Activated T-cell treated with anti-CD3 and anti-CD28 coated beads, Interleukin-2, amount 50 U/mL, for 24 hours (primary cell): ENCODE results near the gene ANAPC2.
A peak's percentile ranks its signal among the peaks of the same experiment; 100 is the strongest.

ENCODE experiments used
- DNase-seq: peaks from one replicate; pipeline ENCODE4 v3.0.0-alpha.2; 2020
- H3K27ac Mint-ChIP-seq: 2 replicates; pipeline ENCODE4 v1.8.0; 2020; ENCODE audit warnings: mild to moderate bottlenecking, mixed read lengths
- H3K27me3 Mint-ChIP-seq: 2 replicates; pipeline ENCODE4 v1.8.0; 2020; ENCODE audit warnings: mixed read lengths
- H3K36me3 Mint-ChIP-seq: 2 replicates; pipeline ENCODE4 v1.8.0; 2020; ENCODE audit warnings: low read depth, mixed read lengths
- H3K4me1 Mint-ChIP-seq: 2 replicates; pipeline ENCODE4 v1.8.0; 2020; ENCODE audit warnings: low read depth, mixed read lengths
- H3K4me3 Mint-ChIP-seq: 2 replicates; pipeline ENCODE4 v1.8.0; 2020; ENCODE audit warnings: mild to moderate bottlenecking, moderate library complexity, mixed read lengths
- H3K9me3 Mint-ChIP-seq: 2 replicates; pipeline ENCODE4 v1.8.0; 2020; ENCODE audit warnings: mixed read lengths

The ANAPC2 gene

DNA sequence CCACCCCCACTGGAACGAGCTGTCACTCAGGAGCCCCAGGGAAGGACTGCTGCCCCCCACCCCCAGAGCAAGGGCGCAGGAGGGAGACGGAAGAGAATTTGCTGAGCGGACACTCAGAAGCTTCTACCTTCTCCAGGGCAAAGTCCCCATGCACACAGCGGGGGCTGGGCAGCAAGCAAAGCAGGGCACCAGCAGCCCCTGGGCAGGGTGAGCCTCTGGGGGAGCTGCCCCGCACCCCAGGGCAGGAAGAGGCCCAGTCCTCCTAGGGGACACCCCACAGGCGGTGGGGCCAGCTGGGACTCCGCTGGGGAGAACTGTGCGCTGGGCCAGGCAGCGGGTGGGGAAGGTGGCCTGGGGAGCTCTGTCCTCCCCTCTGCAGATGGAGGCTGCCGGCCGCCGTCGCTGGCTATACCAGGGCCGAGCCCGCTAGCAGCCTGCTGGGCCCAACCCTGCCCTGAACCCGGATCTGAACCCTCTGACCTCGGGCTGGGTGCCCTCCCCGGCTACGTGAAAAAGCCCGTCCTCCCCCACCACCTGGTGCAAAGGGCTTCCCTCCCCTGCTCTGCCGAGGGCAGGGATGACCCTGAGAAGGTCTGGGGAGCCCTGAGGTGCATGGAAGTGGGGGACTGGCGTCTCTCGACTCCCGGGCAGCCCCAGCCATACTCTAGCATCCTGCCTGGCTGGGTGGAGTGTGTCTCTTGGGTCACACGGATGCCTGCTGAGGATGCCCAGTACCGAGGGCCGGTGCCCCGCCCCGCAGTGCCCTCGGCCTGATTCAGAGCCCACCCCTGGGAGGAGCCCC is 41.7 kb upstream of the ANAPC2 start:
- Mint-ChIP-seq H3K4me3 (no peak overlapping the region), H3K36me3 (no peaks in the 10 kb centered on the region), H3K9me3 (no peaks in the 10 kb centered on the region), H3K4me1 (peaks cover 4% of the 10 kb centered on the region), H3K27ac (no peak overlapping the region), H3K27me3 (peaks cover 21% of the 10 kb centered on the region)
- no peak for DNase-seq

DNA sequence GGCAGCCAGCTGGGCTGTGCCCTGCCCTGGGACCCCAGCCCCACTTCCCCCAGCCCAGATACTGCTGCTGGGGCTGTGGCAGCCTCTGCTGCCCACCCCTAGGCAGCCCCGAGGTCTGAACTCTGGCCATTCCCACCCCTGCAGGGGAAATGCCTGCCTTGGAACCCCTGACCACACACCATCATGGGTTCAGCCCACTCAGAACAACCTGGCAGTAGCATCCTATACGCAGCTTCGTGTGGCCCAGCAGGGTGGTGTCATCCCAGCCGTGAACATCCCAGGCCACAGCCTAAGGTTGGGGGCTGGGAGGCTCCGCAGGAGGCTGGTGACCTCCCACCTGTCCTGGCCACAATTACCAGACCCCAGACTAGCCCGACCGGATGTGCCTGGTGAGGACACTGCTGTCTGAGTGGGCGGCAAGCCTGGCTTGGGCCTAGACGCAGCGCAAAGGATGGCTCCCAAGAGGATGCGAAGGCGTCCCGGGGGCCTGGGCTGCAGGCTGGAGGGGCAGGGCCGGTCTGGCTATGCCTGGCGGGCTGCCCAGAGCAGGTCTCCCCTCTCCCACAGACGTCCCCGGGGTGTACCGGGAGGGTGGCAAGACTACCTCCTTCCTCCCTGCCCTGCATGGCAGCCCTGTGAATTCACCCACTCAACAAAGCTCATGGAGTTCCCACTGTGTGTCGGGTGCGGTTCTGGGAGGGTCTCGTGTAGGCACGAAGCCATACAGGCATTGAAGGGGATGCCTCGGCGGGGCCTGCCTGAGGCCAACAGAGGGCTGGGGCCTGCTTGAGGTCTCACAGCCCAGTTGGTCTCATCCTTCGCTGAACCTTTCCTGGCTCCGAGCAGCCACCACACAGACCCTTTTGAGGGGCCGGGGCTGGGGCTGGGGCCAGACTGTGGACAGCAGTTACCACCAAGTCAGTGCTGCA is 40.9 kb upstream of the ANAPC2 start:
- no peak overlapping the region for H3K27ac Mint-ChIP-seq

DNA sequence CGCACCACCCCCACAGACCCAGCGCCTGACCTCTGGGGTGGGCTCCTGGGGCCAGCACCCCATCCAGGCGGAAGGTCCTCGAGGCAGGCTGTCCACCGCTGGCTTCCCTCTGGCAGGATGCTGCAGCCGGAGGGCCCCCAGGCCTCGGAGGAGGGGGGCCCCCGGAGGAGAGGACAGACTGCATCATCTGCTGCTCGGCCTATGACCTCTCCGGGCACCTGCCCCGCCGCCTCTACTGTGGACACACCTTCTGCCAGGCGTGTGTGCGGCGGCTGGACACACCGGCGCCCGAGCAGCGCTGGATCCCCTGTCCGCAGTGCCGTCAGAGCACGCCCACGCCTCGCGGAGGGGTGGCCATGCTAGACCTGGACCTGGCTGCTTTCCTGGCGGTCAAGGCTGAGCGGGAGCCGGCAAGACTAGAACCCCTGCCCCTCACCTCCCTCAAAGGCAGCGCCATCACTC is 40.2 kb upstream of the ANAPC2 start:
- DNase-seq = no peak
- H3K9me3 Mint-ChIP-seq = no peaks in the 10 kb centered on the region
- no peak overlapping the region for H3K4me3 Mint-ChIP-seq
- no peaks in the 10 kb centered on the region for H3K36me3 Mint-ChIP-seq
- H3K27ac Mint-ChIP-seq = no peak overlapping the region
- peaks cover 9% of the 10 kb centered on the region for H3K4me1 Mint-ChIP-seq
- H3K27me3 Mint-ChIP-seq = peaks cover 17% of the 10 kb centered on the region

More for the DNA sequence above, 40.9 kb upstream of the ANAPC2 start:
- H3K9me3 Mint-ChIP-seq = no peaks in the 10 kb centered on the region
- H3K4me1 Mint-ChIP-seq = peaks cover 6% of the 10 kb centered on the region
- no peak overlapping the region for H3K4me3 Mint-ChIP-seq
- H3K27me3 Mint-ChIP-seq = peaks cover 17% of the 10 kb centered on the region
- H3K36me3 Mint-ChIP-seq = no peaks in the 10 kb centered on the region
- no peak for DNase-seq

DNA sequence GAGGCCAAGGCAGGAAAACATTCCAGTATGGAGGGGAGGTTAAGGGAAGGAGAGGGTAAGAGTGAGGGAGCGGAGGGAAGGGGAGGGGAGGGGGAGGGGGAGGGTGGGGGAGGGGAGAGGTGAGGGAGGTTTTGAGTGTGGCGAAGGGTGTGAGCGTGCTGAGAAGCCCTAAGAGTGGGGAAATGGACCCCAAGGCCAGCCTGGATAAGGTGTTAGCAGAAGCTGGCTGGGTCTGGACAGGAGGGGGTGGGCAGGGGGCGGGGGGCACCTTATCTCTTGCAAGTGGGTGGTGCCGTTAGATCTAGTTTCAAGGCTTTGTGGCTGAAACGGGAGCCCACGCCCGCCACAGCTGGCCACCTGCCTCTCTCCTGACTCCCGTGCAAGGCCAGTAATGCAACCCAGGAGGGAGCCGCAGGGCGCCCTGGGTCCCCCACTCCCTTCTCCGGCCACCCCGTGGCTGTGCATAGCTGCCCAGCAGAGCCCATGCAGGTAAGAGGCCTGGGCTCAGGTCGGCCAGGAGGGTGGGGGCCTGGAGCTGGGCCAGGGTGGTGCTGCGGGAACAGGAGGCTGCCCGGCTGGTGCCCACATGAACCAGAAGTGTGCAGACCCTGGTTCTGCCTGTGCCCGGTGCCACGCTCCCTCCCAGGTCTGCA is 39.6 kb upstream of the ANAPC2 start:
- H3K4me3 Mint-ChIP-seq = no peak overlapping the region
- peaks cover 10% of the 10 kb centered on the region for H3K4me1 Mint-ChIP-seq
- H3K27ac Mint-ChIP-seq = no peak overlapping the region
- H3K27me3 Mint-ChIP-seq = peaks cover 17% of the 10 kb centered on the region
- no peaks in the 10 kb centered on the region for H3K36me3 Mint-ChIP-seq
- DNase-seq = no peak
- H3K9me3 Mint-ChIP-seq = no peaks in the 10 kb centered on the region

DNA sequence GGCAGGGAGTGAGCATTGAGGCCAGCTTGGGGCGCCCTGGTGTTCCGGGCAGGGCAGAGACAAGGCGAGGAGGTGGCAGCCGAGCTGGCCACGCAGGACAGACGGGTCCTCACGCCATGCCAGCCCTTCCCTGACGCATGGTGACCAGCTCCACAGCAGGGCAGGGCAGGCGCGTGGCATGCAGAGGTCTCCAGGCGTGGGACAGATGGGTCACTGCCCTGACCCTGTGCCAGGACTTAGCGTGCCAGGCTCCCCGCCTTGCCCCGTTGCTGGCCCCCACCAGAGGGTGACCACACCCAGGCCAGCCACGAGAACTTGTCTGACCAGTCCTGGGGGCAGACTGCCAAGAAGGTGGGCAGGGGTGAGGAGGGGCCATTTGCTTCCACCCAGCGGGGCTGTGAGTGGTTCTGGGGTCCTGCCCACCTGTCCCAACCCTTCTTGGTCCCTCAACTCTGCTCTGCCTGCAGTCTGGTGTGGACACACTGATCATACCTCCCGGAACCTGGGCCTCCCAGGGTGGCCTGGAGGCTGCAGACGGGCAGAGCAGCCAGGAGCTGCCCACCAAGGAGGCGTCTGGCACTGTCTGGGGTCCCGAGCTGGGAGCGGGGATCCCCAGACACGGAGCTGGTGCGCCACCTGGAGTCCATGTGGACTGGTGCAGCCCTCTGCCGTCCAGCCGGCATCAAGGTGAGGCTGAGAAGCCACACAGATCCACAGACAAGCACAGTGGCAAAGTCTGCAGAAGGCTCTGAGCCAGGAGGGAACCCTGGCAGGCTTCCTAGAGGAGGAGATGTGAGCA is 38.9 kb upstream of the ANAPC2 start, which contains the start of gene RNF224:
RNF224 (plus strand) TSS at position 449 of the 799 bp plus-strand sequence. CDS start 834 bp downstream, outside the sequence.
- peak; percentile 88 for DNase-seq
- H3K4me1 Mint-ChIP-seq = peaks cover 13% of the 10 kb centered on the region
- no peak within 1 kb of the TSS for H3K27ac Mint-ChIP-seq
- no peaks in the 10 kb centered on the region for H3K9me3 Mint-ChIP-seq
- no peak within 1 kb of the TSS for H3K4me3 Mint-ChIP-seq
- no peaks in the 10 kb centered on the region for H3K36me3 Mint-ChIP-seq
- H3K27me3 Mint-ChIP-seq = peaks cover 17% of the 10 kb centered on the region

DNA sequence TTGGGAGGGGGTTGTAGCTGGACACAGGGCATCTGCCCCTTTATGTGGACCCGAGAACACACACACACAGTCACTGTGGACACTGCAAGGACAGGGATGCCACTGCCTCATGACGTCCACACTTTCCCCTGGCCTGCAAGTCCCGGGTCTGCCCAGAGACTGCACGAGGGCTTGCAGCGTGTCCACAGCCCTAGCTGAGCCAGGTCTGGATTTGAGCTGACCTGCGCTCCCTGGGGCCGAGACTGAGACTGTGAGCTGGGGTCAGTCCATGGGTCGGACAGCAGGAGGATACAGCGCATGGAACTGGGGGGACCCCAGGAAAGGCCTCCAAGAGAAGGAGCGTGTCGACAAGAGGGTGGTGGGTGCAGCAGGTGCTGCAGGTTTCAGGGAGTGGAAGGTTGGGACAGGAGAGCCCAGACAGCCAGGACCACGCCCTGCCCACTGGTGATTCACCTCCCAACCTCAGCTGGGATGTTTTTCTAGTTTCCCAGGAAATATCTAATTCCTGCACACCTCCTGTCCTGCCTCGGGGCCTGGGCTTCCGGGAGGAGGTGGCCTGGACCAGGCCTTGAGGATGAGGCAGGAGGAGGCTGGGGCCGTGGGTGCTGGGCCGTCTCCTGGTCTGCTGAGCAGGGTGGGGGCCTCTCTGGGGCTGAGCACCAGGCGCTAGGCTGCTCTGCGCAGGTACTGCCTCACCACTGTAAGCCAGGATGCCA is 38.1 kb upstream of the ANAPC2 start:
- Mint-ChIP-seq H3K36me3 (no peaks in the 10 kb centered on the region), H3K4me3 (no peak overlapping the region), H3K27me3 (peaks cover 14% of the 10 kb centered on the region), H3K27ac (no peak overlapping the region), H3K9me3 (no peaks in the 10 kb centered on the region), H3K4me1 (peaks cover 13% of the 10 kb centered on the region)
- no peak for DNase-seq

DNA sequence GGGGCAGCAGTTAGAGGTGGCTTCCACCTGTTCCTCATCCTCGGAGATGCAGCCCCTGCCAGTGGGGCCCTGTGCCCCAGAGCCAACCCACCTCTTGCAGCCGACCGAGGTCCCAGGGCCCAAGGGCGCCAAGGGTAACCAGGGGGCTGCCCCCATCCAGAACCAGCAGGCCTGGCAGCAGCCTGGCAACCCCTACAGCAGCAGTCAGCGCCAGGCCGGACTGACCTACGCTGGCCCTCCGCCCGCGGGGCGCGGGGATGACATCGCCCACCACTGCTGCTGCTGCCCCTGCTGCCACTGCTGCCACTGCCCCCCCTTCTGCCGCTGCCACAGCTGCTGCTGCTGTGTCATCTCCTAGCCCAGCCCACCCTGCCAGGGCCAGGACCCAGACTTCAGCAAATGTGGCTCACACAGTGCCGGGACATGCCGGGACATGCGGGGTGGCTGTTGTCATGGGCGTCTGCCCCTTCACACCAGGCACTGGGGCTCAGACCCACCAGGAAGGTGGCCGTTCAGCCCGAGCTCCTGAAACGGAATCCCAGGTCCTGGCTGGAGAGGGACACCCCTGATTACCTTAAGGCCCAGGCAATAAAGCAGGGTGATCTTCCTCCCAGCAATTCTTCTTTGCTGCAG is 37.5 kb upstream of the ANAPC2 start:
- Mint-ChIP-seq H3K27me3 (peaks cover 14% of the 10 kb centered on the region), H3K9me3 (no peaks in the 10 kb centered on the region), H3K4me1 (peaks cover 13% of the 10 kb centered on the region), H3K27ac (no peak overlapping the region), H3K4me3 (peak overlapping the region; percentile 10), H3K36me3 (no peaks in the 10 kb centered on the region)
- no peak for DNase-seq

DNA sequence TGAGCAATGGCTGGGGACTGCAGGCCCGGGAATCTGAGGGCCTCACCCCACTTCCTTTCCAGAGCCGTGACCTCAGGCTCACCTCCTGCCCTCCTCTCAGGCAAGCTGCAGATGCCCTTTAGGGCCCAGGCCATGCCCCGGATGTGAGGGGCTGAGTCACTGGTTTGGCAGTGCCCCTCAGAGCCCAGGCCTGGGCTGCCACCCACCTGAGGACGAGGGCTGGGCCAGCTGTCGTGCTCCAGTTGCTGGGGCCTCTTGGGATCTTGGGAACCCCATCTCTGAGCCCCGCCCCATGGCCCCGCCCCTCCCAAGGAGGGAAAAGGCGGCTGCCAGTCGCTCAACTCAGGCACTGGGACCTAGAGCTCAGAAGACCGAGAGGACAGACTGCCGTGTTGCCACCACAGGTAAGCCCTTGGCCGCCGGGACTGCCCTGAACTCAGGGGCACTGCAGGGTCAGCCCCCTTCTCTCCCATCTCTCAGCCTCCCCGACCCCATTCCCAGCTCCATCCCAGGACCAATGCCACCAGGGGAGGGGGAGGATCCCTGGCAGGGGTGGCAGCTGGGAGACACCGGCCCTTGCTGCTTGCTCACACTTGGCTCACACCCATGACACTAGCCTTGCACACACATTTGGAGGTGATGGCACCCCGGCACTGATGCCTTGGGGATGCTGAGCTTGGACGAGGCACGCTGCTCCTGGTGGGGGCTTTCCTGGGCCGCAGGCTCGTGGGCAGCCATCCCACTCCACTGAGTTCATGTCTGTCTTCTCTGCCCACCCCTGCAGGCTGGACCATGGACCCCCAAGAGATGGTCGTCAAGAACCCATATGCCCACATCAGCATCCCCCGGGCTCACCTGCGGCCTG is 36.7 kb upstream of the ANAPC2 start, which contains the start of gene CYSRT1:
CYSRT1 (plus strand) TSS at position 345 of the 865 bp plus-strand sequence; CDS start at position 793, 448 bp downstream.
- DNase-seq = no peak
- H3K36me3 Mint-ChIP-seq = no peaks in the 10 kb centered on the region
- no peaks in the 10 kb centered on the region for H3K9me3 Mint-ChIP-seq
- peak within 1 kb of the TSS; percentile 81 for H3K4me3 Mint-ChIP-seq
- peak within 1 kb of the TSS; percentile 84 for H3K27ac Mint-ChIP-seq
- peaks cover 13% of the 10 kb centered on the region for H3K4me1 Mint-ChIP-seq
- peaks cover 14% of the 10 kb centered on the region for H3K27me3 Mint-ChIP-seq

DNA sequence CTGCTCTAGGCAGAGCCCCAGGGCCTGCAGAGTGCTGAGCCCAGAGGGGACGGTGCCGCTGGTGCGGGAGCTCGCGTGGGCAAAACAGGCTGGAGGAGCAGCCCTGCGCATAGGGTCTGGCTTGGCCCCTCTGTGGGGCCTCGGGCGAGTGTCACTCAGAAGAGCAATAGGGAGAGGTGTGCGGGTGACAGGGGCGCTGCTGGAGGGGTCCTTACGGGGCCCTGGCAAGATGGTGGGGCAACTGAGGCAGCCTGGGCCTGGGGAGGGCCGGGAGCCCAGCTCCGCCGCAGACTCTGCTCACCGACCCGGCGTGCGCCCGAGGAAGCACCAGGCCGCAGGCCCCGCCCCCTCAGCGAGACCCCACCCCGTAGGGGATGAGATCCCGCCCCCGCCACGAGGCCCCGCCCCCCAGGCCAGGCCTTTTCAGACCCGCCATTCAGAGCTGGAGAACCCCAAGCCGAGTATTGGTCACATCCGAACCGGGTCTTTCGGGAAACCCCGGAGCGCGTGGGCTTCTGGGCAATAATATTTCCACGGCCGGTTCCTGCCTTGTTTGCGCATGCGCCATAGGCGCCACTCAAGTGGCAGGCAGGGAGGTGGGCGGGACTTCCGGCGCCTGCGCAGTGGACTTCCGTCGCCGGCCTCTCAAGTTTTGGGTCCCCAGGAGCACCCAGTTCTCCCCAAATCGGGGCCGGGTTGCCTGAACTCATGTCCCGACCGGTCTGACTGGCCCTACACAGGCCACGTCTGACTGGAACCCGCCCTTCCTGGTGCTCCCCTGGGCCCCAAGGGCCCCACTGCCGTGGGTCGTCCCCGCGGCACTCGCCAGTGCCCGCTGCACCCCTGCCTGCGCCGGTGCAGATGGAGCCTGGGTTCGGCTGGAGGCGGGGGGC is 35.0 kb upstream of the ANAPC2 start:
- peaks cover 4% of the 10 kb centered on the region for H3K27me3 Mint-ChIP-seq
- H3K27ac Mint-ChIP-seq = peak overlapping the region; percentile 84
- H3K36me3 Mint-ChIP-seq = peaks cover 8% of the 10 kb centered on the region
- peaks cover 13% of the 10 kb centered on the region for H3K4me1 Mint-ChIP-seq
- DNase-seq = peak; percentile 98
- no peaks in the 10 kb centered on the region for H3K9me3 Mint-ChIP-seq
- H3K4me3 Mint-ChIP-seq = peak overlapping the region; percentile 81

DNA sequence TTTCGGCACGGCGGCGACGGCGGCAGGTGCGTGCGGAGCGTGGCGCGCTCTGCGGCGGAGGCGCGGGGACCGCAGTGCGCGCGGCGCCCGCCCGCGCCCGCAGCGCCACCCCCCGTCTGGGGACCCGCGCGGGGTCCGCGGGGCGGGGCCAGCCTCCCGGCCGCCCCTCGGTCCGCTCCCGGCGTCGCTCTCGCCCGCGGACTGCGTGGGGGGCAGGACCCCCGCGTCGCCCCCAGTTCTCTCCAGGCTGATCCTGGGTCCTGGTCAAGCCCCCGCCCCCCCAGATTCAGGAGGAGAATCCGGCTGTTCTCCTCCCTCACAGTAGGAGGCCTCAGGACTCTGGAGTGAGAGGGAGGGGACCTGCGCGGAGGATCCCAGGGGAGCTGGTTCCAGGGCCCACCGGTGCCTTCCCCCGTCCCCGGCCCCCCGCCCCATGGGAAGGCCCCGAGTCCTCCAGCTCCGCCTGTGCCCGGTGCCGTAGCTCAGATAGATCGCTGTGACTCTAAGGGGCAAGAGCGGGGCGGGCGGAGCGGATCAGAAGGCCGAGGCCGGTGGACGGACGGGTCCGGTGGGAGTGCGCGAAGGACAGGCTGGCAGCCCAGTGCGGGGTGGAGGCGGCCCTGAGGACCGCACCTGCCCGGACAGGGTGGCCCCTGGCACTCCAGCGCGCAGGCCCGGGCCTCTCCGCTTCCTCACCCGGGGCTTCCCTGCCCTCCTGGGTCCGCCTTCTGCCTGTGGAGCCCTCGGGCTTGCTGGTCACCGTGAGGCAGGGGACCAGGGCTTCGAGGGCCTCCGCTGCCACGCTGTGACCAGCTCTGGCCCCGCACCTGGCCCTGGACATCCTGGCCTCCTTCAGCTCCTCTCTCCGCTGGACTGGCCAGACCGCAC is 34.1 kb upstream of the ANAPC2 start, which contains the start of gene RNF208:
RNF208 (minus strand) TSS at position 51 of the 888 bp plus-strand sequence. CDS start 1,028 bp downstream, outside the sequence.
- peak within 1 kb of the TSS; percentile 84 for H3K27ac Mint-ChIP-seq
- peak; percentile 65 for DNase-seq
- peak within 1 kb of the TSS; percentile 81 for H3K4me3 Mint-ChIP-seq
- H3K36me3 Mint-ChIP-seq = peaks cover 8% of the 10 kb centered on the region
- H3K4me1 Mint-ChIP-seq = peaks cover 11% of the 10 kb centered on the region
- no peaks in the 10 kb centered on the region for H3K9me3 Mint-ChIP-seq
- H3K27me3 Mint-ChIP-seq = peaks cover 1% of the 10 kb centered on the region
